Fibroblast of pulmonary artery (primary cell): ENCODE results near the gene C19orf38.

Experiments used
- DNase-seq: peaks from one replicate; pipeline ENCODE4 v3.0.0-alpha.2; 2010; ENCODE audit warnings: low read depth
- H3K4me3 ChIP-seq: replicated peaks from 2 replicates; pipeline ENCODE4 v1.5.1; 2011; ENCODE audit warnings: low read depth, mild to moderate bottlenecking, control low read depth, low read length, moderate library complexity
- CTCF ChIP-seq: IDR thresholded peaks from 2 replicates; pipeline ENCODE4 v1.5.1; 2011; ENCODE audit warnings: mild to moderate bottlenecking, control low read depth, low read length, inconsistent platforms; ENCODE audit errors: missing control alignments

The C19orf38 gene

GRCh38 chr19:10830931-10831779, 17.1 kb upstream of the C19orf38 start:
- TF ChIP-seq CTCF = no peak
- DNase-seq = no peak
- no peak overlapping the region for H3K4me3 ChIP-seq

- TF ChIP-seq CTCF = no peak
- no peak overlapping the region for H3K4me3 ChIP-seq
Measured at GRCh38 chr19:10831987-10832938, 16.0 kb upstream of the C19orf38 start.

GRCh38 chr19:10832939-10833296, 15.3 kb upstream of the C19orf38 start:
- DNase-seq = no peak
- TF ChIP-seq CTCF = no peak
- no peak overlapping the region for H3K4me3 ChIP-seq

More at GRCh38 chr19:10831987-10832938, 16.0 kb upstream of the C19orf38 start:
- DNase-seq = no peak

GRCh38 chr19:10835089-10835753, 13.0 kb upstream of the C19orf38 start:
- no peak for DNase-seq
- peak overlapping the region; percentile 77 for H3K4me3 ChIP-seq
- TF ChIP-seq CTCF = no peak

GRCh38 chr19:10835754-10836478, 12.3 kb upstream of the C19orf38 start, which contains the start of gene TMED1:
Gene TMED1, minus strand, starts transcription at chr19:10836212. Its CDS starts 21 bp downstream, at chr19:10836191.
- DNase-seq = peak; percentile 99
- TF ChIP-seq CTCF = no peak
- peak within 1 kb of the TSS; percentile 77 for H3K4me3 ChIP-seq
